ENCODE measurements around the gene SMKR1.
A peak's percentile ranks its signal among the peaks of the same experiment; 100 is the strongest.
"Not testable (repeated sequence)": the region's sequence is repeated elsewhere in the genome, so short reads cannot be mapped to it uniquely, and the experiment has no call there.

The SMKR1 gene

GRCh38 chr7:129524405-129524804, 22.1 kb downstream of the SMKR1 start:
- not testable (repeated sequence) for DNase-seq (ENCODE audit: insufficient read length, low spot score); FAIRE-seq

DNA sequence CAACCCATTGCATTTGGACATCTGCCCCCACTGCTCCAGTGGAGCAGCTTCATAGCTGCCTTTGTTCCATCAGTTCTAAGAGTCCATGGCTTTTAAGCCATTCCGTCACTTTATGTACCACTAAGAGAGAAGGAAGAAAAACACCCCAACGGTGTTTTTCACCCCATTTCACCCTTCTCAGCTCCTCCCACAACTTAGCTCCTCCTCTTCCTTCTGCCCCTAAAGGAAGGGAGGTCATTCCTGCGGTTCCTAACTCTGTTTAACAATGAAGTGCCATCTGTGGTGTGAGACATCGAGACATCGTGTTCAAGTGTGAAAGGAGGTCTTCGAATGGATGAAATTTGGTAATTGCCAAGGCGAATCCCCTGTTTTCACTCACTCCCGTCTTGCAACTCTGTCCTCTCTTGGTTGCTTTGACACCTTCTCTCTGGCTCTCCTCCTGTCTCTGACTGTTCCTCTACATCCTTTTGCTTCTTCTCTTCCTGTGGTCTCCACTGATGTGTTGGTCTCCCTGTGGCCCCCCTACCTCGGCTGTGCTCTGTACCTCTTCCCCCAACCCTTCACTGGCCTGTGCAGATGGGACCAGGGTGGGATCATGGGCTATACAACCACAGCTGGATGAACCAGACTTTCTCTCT, 23.0 kb downstream of the SMKR1 start:
- no peak for FAIRE-seq
- no peak for DNase-seq (ENCODE audit: insufficient read length, low spot score)

- DNase-seq (ENCODE audit: insufficient read length, low spot score) (no peak), FAIRE-seq (no peak)
These were observed 27.3 kb downstream of the SMKR1 start for GRCh38 chr7:129529643-129530042.

DNA sequence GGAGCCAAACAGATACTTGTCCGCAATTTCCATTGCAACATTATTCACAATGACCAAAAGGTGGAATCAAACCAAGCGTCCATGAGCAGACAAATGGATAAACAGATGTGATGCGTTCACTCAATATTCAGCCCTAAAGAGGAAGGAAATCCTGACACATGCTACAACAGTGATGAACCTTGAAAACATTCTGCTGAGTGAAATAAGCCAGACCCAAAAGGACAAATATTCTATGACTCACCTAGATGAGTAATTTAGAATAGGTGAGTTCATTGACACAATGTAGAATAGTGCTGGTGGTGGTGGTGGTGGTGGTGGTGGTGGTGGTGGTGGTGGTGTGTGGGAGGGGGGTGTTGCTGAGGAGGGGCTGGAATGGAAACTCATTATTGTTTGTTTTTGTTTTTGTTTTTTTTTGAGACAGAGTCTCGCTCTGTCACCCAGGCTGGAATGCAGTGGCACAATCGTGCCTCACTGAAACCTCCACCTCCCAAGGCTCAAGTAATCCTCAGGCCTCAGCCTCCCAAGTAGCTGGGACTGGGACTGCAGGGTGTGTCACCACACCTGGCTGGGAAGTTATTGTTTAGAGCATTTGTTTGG, 28.6 kb downstream of the SMKR1 start:
- FAIRE-seq: no peak
- DNase-seq (ENCODE audit: insufficient read length, low spot score): peak; percentile 22

DNA sequence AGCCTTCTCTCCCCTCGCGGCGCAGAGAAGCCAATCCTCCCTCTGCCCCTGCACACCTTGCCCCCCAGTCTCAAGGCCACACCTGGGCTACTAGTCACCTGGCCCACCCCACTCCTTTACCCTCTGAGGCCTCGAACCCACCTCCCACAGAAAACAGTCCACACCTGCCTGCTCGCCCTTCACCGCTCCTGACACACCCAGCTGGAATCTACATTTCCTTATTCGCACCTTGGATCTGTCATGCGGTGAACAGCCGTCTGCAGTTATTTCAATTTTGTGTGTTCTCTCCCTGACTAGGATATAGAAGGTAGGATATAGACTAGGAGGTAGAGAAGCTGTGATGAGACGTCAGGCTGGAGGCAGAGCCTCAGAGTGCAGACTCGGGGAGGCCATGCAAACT, 29.4 kb downstream of the SMKR1 start:
- FAIRE-seq (no peak), DNase-seq (ENCODE audit: insufficient read length, low spot score) (no peak)

GRCh38 chr7:129532375-129532774, 30.0 kb downstream of the SMKR1 start:
- FAIRE-seq: no peak

DNA sequence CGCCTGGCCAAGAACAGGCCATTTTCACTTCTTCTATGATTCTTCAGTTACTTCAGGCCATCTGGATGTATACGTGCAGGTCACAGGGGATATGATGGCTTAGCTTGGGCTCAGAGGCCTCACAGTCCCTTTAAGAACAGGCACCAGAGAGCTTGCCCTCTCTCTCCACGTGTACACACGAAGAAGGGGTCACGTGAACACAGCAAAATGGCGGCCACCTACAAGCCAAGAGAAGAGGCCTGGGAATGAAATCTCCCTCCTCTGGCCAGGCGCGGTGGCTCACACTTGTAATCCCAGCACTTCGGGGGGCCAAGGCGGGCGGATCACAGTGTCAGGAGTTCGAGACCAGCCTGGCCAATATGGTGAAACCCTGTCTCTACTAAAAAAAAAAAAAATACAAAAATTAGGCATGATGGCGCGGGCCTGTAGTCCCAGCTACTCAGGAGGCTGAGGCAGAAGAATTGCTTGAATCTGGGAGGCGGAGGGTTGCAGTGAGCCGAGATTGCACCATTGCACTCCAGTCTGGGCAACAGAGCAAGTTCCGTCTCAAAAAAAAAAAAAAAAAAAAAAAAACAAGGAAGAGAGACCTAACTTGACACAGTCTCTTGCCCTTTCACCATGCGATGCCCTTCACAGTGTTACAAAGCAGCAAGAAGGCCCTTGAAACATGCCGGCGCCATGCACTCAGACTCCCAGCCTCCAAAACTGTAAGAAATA, 32.4 kb downstream of the SMKR1 start:
- FAIRE-seq; DNase-seq (ENCODE audit: insufficient read length, low spot score): not testable (repeated sequence)

More at GRCh38 chr7:129532375-129532774, 30.0 kb downstream of the SMKR1 start:
- no peak for DNase-seq (ENCODE audit: insufficient read length, low spot score)

DNA sequence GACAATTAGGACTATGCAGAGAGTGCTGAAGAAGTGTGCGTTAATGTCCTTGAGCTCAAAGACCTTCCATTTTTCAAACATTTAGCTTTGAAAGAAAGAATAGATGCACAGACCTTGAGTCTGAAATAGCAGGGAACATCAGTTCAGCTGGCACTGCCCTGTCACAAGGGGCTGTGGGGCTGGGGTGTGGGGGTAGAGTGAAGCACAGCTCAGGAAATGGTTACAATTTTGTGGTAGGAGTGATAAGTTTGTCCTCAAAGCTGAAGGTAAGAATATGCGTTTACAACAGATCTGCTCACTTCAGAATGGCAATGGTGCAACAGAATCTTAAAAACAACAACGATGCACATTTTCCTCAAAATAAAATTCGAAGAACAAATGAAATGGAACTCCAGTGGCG, 33.6 kb downstream of the SMKR1 start:
- DNase-seq (ENCODE audit: insufficient read length, low spot score) (no peak), FAIRE-seq (no peak)

DNA sequence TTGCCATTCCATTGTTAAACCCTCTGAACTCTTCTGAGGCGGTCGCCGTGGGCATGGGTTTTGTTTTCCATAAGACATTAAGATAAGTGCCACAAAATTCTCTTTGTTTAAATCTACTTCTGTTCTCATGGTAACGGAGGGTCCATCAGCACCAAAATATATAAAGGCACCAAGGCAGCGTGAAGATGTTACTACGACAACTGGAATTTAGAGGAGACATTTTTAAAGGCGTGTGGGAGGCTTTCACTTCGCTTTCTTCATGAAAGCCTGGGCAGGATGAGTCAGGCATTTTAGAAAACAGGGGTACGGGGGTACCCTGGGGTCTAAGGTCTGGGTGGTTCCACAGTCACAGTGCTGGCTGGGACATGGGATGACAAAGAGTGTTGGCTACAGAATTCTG, 34.0 kb downstream of the SMKR1 start:
- DNase-seq (ENCODE audit: insufficient read length, low spot score) (no peak), FAIRE-seq (no peak)

GRCh38 chr7:129538790-129539189, 36.5 kb downstream of the SMKR1 start:
- DNase-seq (ENCODE audit: insufficient read length, low spot score) (no peak), FAIRE-seq (no peak)

DNA sequence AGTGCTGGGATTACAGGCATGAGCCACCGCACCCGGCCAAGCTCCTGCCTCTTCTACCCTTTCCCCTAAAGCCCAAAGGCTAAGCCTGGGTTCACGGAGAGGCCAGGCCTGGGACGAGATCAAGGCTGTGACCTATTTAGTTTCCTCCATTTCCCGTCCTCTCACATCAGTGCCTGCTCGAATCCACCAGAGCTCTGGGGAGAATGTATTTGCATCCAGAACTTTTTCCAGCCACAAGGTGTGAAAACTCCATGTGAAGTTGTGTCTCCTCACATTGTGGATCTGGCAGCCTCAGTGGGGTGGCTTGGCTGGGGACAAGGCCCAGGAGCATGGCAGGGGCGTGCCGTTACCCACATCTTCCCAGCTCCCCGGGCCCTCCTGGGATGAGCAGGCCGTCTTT, 38.0 kb downstream of the SMKR1 start:
- FAIRE-seq (no peak), DNase-seq (ENCODE audit: insufficient read length, low spot score) (no peak)

GRCh38 chr7:129544700-129545099, 42.4 kb downstream of the SMKR1 start:
- DNase-seq (ENCODE audit: insufficient read length, low spot score) (no peak), FAIRE-seq (no peak)

DNA sequence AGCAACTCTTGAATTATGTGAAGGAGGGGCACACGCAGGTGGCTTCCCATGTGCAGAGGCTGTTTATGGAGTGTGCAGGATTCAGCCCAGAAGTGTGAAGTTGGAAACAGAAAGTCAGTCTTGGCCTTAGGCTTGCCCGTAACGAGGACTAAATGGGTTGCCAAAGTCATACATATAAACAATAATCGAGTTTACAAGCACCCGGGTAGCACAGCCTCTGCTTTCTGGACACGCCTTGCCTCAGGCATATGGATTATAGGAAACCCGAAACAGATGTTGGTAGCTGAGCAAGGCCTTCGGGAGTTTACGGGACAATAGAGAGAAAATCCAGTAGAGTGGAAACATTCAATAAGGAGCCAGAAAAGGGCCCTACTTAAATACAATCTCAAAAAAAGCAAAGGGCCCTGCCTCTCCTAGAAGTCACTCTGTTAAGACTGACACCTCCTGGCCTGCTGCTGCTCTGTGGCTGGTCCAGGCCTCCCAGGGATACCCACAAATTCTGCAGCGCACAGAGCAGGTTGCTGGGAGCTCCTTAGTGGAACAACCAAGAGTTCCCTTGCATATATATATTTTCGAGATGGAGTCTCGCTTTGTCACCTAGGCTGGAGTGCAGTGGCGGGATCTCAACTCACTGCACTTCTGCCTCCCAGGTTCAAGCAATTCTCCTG, 48.5 kb downstream of the SMKR1 start:
- DNase-seq (ENCODE audit: insufficient read length, low spot score) (no peak), FAIRE-seq (no peak)

DNA sequence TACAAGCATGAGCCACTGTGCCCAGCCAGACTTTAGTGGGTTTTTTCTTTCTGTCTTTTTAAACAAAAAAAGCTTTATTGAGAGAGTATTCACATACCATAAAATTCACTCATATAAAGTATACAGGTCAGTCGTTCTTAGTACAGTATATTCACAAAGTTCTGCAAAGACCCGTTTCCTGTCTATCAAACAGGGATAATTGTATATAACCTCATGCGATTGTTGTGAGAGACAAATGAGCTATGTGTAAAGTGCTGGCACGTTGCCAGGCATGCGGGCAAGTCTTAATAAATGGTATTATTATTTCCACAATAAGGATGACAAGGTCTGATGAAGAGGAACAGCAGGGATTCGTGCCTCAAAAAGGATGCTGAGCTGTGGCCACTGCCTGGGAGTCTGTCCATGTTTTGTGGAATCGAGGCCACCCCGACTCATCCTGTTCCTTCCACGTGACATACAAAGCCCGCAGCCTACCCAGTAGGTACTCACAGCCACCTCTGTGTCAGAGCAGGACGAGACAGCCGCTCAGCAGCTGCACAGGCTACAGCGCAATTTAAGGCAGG, 51.6 kb downstream of the SMKR1 start:
- FAIRE-seq (no peak), DNase-seq (ENCODE audit: insufficient read length, low spot score) (peak; percentile 66)

DNA sequence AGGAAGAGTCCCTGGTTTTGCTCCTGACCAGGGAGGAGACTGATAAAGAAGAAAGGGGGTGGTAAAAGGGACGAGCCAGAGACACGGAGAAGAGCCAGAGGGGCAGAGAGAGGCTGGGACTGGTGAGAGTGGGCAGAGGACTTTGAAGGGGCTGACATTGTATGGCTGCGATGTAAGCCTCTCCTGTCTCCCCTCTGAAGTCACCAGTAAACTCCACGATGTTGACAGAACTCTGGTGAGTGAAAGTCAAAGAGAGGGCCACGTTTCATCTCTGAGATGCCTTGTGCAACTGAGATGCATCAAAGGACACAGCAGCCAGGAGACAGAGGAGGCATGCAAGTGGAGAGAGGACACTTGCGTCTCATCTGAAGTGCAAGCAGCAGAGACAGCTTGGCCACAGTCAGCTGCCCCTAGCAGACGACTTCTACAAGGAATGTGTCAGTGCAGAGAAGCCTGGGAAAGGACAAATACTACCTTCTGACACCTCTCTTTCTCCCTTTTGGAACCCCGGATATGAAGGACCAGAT, 54.3 kb downstream of the SMKR1 start:
- FAIRE-seq (no peak), DNase-seq (ENCODE audit: insufficient read length, low spot score) (no peak)

DNA sequence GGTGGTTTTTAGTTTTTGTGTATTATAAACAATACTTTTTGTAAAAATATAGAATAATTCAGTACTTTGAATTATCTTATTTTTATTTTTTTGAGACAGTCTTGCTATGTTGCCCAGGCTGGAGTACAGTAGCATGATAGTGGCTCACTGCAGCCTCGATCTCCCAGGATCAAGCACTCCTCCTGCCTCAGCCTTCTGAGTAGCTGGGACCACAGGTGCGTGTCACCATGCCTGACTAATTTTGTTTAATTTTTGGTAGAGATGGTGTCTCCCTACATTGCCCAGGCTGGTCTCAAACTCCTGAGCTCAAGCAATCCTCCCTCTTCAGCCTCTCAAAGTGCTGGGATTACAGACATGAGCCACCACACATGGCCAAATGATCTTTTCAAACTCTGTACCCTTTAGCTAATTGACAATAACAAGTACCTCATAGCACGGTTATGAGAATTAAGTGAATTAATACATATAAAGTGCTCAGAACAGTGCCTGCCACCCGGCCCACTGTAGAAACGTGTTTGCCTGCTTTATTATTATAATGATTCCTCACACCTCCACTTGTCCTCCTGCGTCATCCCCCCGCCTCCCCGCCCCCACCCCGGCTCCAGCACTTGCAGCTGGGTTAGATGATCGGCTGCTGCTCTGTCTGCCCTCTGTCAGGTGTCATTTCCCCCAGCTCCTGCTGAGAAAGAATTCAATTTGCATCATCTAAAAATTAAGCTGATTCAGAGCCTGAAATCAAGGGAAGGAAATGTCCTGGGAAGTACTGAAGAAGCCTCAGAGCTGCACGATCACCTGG, 55.6 kb downstream of the SMKR1 start:
- FAIRE-seq (no peak), DNase-seq (ENCODE audit: insufficient read length, low spot score) (no peak)

DNA sequence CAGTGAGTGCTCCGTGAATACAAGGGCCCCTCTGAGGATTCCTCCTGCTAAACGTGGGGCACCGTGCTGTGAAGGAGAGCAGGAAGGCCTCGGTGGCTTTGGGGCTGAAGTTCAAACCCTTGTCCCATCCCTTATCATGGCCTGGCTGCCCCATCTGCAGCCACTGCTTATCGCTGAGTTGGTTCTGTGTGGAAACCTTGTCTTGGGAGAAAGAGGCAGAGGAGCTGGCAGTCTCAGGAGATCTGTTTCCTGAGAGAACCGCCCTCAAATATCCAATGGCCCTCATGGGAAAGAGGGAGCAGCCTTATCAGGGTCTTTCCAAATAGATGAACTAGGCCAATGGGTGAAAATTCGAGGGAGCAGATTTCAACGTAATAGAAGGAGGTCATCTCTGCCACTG, 57.2 kb downstream of the SMKR1 start:
- DNase-seq (ENCODE audit: insufficient read length, low spot score): no peak
- FAIRE-seq: no peak

DNA sequence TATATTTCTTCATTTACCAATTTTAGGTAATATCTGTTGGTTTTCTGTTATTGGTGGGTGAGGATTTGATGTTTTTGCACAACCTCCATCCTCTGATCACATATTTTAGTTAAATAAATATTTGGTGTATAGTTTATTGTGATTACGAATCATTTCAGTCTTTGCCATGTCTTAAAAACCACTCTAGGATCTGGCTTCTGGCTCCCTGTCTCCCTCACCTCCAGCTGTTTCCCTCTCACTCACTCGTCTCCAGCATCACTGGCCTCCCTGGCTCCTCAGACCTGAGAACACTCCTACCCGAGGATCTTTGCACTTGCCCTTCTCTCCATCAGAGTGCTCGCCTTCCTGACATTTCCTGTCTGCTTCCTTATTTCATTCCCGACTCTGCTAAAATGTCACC, 58.5 kb downstream of the SMKR1 start:
- DNase-seq (ENCODE audit: insufficient read length, low spot score): no peak
- FAIRE-seq: no peak

- DNase-seq (ENCODE audit: insufficient read length, low spot score): no peak
- no peak for FAIRE-seq
These were observed 59.5 kb downstream of the SMKR1 start for GRCh38 chr7:129561677-129562359.

Data from HTR-8/SVneo (cell line).